ENCODE measurements around the gene TRPT1. TPM values are rescaled to one million over a fixed set of nuclear protein-coding genes. Genes with fewer than 3 reads are reported as not detected.

The TRPT1 gene
- total RNA-seq, 4 donors from 2014 or later = 48.4 to 62.2 (median 52.8) TPM

- H3K4me3 ChIP-seq = peak overlapping the region; percentile 86
- peak overlapping the region; percentile 90 for H3K27ac ChIP-seq
- H3K9me3 ChIP-seq = no peaks in the 10 kb centered on the region
- DNase-seq (ENCODE audit: low spot score in 2 of 2) = no peak
- H3K27me3 ChIP-seq = no peaks in the 10 kb centered on the region
- no peak for TF ChIP-seq POLR2A (IDR thresholded peaks at IDR 0.05)
- TF ChIP-seq, protein P1, sequence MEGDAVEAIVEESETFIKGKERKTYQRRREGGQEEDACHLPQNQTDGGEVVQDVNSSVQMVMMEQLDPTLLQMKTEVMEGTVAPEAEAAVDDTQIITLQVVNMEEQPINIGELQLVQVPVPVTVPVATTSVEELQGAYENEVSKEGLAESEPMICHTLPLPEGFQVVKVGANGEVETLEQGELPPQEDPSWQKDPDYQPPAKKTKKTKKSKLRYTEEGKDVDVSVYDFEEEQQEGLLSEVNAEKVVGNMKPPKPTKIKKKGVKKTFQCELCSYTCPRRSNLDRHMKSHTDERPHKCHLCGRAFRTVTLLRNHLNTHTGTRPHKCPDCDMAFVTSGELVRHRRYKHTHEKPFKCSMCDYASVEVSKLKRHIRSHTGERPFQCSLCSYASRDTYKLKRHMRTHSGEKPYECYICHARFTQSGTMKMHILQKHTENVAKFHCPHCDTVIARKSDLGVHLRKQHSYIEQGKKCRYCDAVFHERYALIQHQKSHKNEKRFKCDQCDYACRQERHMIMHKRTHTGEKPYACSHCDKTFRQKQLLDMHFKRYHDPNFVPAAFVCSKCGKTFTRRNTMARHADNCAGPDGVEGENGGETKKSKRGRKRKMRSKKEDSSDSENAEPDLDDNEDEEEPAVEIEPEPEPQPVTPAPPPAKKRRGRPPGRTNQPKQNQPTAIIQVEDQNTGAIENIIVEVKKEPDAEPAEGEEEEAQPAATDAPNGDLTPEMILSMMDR (IDR thresholded peaks at IDR 0.05) = no peak
- no peak for TF ChIP-seq POLR2AphosphoS5 (IDR thresholded peaks at IDR 0.05)
- TF ChIP-seq EP300 (IDR thresholded peaks at IDR 0.05) = no peak
- H3K36me3 ChIP-seq = no peaks in the 10 kb centered on the region
- H3K4me1 ChIP-seq = peaks cover 86% of the 10 kb centered on the region
- 93% methylated on average over 3 of the region's 12 CpGs for WGBS
These were observed 3.2 kb upstream of the TRPT1 start for GRCh38 chr11:64229090-64229743.

DNA sequence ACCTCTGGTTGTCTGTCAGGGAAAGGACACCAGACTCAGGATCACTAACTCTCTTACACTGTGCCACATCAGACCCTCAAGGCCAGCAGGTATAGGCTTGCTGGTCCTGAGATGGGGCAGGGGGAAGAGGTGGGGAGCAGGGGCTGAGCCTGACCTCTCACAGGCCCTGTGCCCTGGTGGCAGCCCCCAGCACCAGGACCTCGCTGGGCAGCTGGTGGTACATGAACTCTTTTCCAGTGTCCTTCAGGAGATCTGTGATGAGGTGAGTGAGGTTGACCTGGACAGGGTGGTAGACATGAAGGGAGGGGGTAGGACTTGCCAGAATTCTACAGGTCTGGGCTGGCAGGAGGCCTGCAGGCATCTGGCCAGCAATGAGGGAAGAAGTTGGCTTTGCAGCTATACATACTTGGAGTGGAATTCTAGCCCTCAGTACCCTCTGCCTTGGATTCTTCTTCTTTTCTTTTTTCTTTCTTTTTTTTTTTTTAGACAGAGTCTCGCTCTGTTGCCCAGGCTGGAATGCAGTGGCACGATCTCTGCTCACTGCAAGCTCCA is 1.5 kb upstream of the TRPT1 start:
- no peak overlapping the region for H3K27ac ChIP-seq

DNA sequence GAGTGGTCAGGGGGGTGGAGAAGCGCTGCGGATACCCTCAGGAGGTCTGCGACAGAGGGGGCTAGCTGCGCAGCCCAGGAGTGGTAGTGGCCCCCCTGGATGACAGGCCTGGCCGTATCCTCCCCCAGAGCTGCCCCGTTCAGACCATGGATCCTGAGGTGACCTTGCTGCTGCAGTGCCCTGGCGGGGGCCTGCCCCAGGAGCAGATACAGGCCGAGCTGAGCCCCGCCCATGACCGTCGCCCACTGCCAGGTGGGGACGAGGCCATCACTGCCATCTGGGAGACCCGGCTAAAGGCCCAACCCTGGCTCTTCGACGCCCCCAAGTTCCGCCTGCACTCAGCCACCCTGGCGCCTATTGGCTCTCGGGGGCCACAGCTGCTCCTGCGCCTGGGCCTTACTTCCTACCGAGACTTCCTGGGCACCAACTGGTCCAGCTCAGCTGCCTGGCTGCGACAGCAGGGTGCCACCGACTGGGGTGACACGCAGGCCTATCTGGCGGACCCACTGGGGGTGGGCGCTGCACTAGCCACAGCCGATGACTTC is 593 bp upstream of the TRPT1 start:
- TF ChIP-seq POLR2A (IDR thresholded peaks at IDR 0.05) (no peak), POLR2AphosphoS5 (IDR thresholded peaks at IDR 0.05) (no peak), EP300 (IDR thresholded peaks at IDR 0.05) (no peak)
- TF ChIP-seq, protein P1 (IDR thresholded peaks at IDR 0.05) = no peak
- H3K27ac ChIP-seq = peak overlapping the region; percentile 89
- WGBS = 0% methylated on average over 6 of the region's 26 CpGs

More for the DNA sequence above, 1.5 kb upstream of the TRPT1 start:
- 66% methylated on average over 2 of the region's 3 CpGs for WGBS
- Histone ChIP-seq H3K4me3 (peak overlapping the region; percentile 88), H3K27me3 (no peaks in the 10 kb centered on the region), H3K9me3 (no peaks in the 10 kb centered on the region), H3K36me3 (no peaks in the 10 kb centered on the region), H3K4me1 (peaks cover 79% of the 10 kb centered on the region)
- DNase-seq (ENCODE audit: low spot score in 2 of 2) = no peak
- no peak for TF ChIP-seq POLR2A (IDR thresholded peaks at IDR 0.05)

GRCh38 chr11:64224891-64225607 is 937 bp downstream of the TRPT1 start:
- Histone ChIP-seq H3K9me3 (no peaks in the 10 kb centered on the region), H3K27ac (peak overlapping the region; percentile 89), H3K36me3 (peaks cover 3% of the 10 kb centered on the region), H3K27me3 (no peaks in the 10 kb centered on the region), H3K4me1 (peaks cover 56% of the 10 kb centered on the region), H3K4me3 (peak overlapping the region; percentile 88)
- peak in 1 of 2 donors; percentile 0 for TF ChIP-seq POLR2A (IDR thresholded peaks at IDR 0.05)
- no peak for TF ChIP-seq POLR2AphosphoS5 (IDR thresholded peaks at IDR 0.05)
- DNase-seq (ENCODE audit: low spot score in 2 of 2) = no peak
- WGBS = 61% methylated on average over 18 of the region's 22 CpGs

More for the DNA sequence above, 593 bp upstream of the TRPT1 start:
- peaks cover 71% of the 10 kb centered on the region for H3K4me1 ChIP-seq
- DNase-seq (ENCODE audit: low spot score in 2 of 2) = peak in 1 of 2 donors; percentile 77
- no peaks in the 10 kb centered on the region for H3K36me3 ChIP-seq
- H3K9me3 ChIP-seq = no peaks in the 10 kb centered on the region
- H3K27me3 ChIP-seq = no peaks in the 10 kb centered on the region
- H3K4me3 ChIP-seq = peak overlapping the region; percentile 88

DNA sequence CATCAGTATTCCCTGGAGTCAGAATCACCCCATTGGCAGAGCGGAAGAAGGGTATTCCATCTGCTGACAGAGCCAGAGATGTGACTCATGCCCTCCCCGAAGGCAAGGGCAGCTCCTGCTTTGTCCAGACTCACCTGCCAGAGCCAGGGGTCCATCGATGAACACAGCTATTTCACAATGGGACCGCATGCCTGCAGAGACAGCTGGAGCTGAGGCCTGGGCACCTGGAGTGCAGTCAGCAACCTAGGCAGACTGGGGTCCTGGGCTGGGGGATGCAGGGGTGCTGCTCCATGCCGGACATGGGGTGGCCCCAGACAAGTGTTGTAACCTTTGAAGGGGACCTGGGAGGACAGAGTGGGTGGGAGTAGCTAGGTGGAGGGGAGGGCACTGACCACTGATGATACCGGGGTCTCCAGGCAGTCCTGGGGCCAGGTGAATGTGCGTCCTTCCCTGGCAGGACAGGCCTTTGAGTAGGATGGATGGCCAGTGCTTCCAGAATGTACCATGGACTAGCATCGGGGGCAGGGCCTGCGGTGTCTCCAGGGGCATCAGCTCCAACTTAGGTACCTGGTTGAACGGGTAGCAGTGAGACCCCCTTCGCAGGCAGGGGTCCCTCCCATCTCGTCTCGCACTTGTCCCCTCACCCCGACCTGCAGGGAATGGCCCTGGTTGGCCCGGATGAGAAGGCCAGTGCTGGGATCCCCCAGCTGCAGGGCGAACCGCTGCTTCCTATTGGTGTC is 1.7 kb downstream of the TRPT1 start:
- WGBS = 87% methylated on average over 15 of the region's 17 CpGs
- peak in 1 of 2 donors; percentile 66 for DNase-seq (ENCODE audit: low spot score in 2 of 2)
- H3K9me3 ChIP-seq = no peaks in the 10 kb centered on the region
- H3K27me3 ChIP-seq = no peaks in the 10 kb centered on the region
- H3K36me3 ChIP-seq = peaks cover 8% of the 10 kb centered on the region
- TF ChIP-seq, protein P1 (IDR thresholded peaks at IDR 0.05) = no peak
- TF ChIP-seq POLR2A (IDR thresholded peaks at IDR 0.05) = no peak
- TF ChIP-seq POLR2AphosphoS5 (IDR thresholded peaks at IDR 0.05) = no peak
- TF ChIP-seq EP300 (IDR thresholded peaks at IDR 0.05) = no peak
- no peak overlapping the region for H3K4me3 ChIP-seq
- H3K4me1 ChIP-seq = peaks cover 48% of the 10 kb centered on the region
- peak overlapping the region; percentile 89 for H3K27ac ChIP-seq

Measured in suprapubic skin (tissue), 4 donors.